ENCODE measurements around the gene TNFRSF25.
A peak's percentile ranks its signal among the peaks of the same experiment; 100 is the strongest.
"Not testable (repeated sequence)": the region's sequence is repeated elsewhere in the genome, so short reads cannot be mapped to it uniquely, and the experiment has no call there.

Gene TNFRSF25

DNA sequence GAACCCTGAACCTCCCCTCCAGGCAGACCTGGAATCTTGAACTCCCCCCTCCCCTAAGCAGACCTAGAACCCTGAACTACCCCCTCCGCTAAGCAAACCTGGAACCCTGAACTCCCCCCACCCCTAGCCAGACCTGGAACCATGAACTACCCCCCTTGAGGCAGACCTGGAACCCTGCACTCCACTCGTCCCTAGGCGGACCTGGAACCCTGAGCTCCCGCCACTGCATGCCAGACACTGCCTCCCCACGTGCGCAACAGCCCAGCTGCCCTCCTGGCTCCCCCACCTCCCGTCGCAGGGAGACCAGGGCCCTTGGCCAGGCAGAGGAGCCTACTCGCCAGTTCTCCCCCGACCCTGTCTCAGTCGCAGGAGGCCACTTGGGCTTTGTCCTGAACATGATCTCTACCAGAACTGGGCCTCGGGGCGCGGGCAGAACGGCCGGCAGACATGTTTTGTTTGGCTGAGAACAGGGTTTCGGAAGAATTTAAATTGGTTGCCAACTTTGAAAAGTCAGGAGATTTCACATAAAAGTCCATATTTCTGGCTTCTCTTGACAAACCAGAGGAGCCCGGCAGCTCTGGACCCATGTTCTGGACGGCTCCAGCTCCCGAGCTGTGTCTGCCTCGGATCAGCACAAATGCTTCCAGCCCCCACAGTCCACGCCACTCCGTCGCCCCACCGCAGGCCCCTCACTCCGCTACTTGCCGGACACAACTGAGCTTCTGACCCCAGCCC is 34.7 kb upstream of the TNFRSF25 start:
- H3K4me3 ChIP-seq (ENCODE audit: low read length) = no peak overlapping the region
- no peaks in the 10 kb centered on the region for H3K9me3 ChIP-seq (ENCODE audit: control insufficient read depth, low read length)
- DNase-seq (ENCODE audit: low read depth) = peak; percentile 16

GRCh38 chr1:6499296-6499695 is 33.3 kb upstream of the TNFRSF25 start:
- Histone ChIP-seq H3K36me3 (ENCODE audit: control insufficient read depth, insufficient read depth, low read length, severe bottlenecking) (no peaks in the 10 kb centered on the region), H3K9ac (ENCODE audit: low read length) (no peak overlapping the region), H3K4me3 (ENCODE audit: low read length) (no peak overlapping the region), H3K4me1 (ENCODE audit: control insufficient read depth, insufficient read depth, low read length) (peaks cover 19% of the 10 kb centered on the region), H3K27me3 (replicated peaks; ENCODE audit: control insufficient read depth, insufficient read depth, low read length) (no peaks in the 10 kb centered on the region), H3K9me3 (ENCODE audit: control insufficient read depth, low read length) (no peaks in the 10 kb centered on the region)
- DNase-seq (ENCODE audit: low read depth) = no peak

More for the DNA sequence above, 34.7 kb upstream of the TNFRSF25 start:
- H3K9ac ChIP-seq (ENCODE audit: low read length) = no peak overlapping the region
- H3K27me3 ChIP-seq (replicated peaks; ENCODE audit: control insufficient read depth, insufficient read depth, low read length) = peaks cover 9% of the 10 kb centered on the region
- H3K4me1 ChIP-seq (ENCODE audit: control insufficient read depth, insufficient read depth, low read length) = peaks cover 19% of the 10 kb centered on the region
- no peaks in the 10 kb centered on the region for H3K36me3 ChIP-seq (ENCODE audit: control insufficient read depth, insufficient read depth, low read length, severe bottlenecking)

GRCh38 chr1:6498576-6499111 is 32.7 kb upstream of the TNFRSF25 start:
- no peak overlapping the region for H3K4me3 ChIP-seq (ENCODE audit: low read length)
- no peaks in the 10 kb centered on the region for H3K9me3 ChIP-seq (ENCODE audit: control insufficient read depth, low read length)
- H3K4me1 ChIP-seq (ENCODE audit: control insufficient read depth, insufficient read depth, low read length) = peaks cover 19% of the 10 kb centered on the region
- no peaks in the 10 kb centered on the region for H3K27me3 ChIP-seq (replicated peaks; ENCODE audit: control insufficient read depth, insufficient read depth, low read length)
- H3K9ac ChIP-seq (ENCODE audit: low read length) = no peak overlapping the region
- no peaks in the 10 kb centered on the region for H3K36me3 ChIP-seq (ENCODE audit: control insufficient read depth, insufficient read depth, low read length, severe bottlenecking)
- DNase-seq (ENCODE audit: low read depth) = no peak

DNA sequence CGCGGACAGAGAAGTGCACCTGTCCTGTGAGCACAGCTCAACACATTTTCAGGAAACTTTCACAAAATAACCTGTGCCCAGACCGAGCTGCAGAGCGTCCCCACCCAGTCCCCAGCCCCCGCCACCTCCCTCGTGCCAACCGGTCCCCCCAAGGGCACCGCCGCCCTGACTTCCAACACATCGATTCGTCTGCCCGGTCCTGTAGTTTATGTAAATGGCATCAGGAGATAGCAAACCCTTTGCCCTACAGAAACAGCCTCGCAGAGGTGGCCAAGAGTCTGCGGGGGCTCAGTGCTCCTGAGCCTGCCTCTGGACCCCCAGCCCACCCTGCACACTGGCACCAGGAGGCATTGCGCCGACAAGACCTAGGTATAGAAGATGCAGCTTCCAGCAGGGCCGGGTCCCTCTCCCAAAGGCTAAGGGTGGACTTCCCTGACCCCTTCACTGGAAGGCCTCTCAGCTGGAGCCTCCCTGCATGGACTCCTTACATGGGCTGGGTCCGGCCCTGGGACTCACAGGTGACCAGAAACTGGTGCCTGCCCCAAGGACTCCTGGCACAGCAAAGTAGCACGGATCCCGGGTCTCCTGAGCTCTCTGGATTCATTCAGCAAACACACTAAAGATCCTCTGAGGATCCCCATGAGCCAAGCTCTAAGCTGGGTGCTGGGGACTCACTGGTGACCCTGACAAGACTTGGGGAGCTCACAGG is 32.0 kb upstream of the TNFRSF25 start:
- Histone ChIP-seq H3K27me3 (replicated peaks; ENCODE audit: control insufficient read depth, insufficient read depth, low read length) (no peaks in the 10 kb centered on the region), H3K9ac (ENCODE audit: low read length) (peak overlapping the region; percentile 67), H3K4me3 (ENCODE audit: low read length) (peak overlapping the region; percentile 81), H3K4me1 (ENCODE audit: control insufficient read depth, insufficient read depth, low read length) (peaks cover 19% of the 10 kb centered on the region), H3K36me3 (ENCODE audit: control insufficient read depth, insufficient read depth, low read length, severe bottlenecking) (no peaks in the 10 kb centered on the region), H3K9me3 (ENCODE audit: control insufficient read depth, low read length) (no peaks in the 10 kb centered on the region)
- DNase-seq (ENCODE audit: low read depth) = no peak

GRCh38 chr1:6497215-6497866 is 31.4 kb upstream of the TNFRSF25 start:
- Histone ChIP-seq H3K9me3 (ENCODE audit: control insufficient read depth, low read length) (no peaks in the 10 kb centered on the region), H3K27me3 (replicated peaks; ENCODE audit: control insufficient read depth, insufficient read depth, low read length) (no peaks in the 10 kb centered on the region), H3K9ac (ENCODE audit: low read length) (peak overlapping the region; percentile 67), H3K36me3 (ENCODE audit: control insufficient read depth, insufficient read depth, low read length, severe bottlenecking) (no peaks in the 10 kb centered on the region), H3K4me3 (ENCODE audit: low read length) (peak overlapping the region; percentile 81), H3K4me1 (ENCODE audit: control insufficient read depth, insufficient read depth, low read length) (peaks cover 18% of the 10 kb centered on the region)
- DNase-seq (ENCODE audit: low read depth) = peak; percentile 76

GRCh38 chr1:6496890-6497214 is 30.9 kb upstream of the TNFRSF25 start:
- Histone ChIP-seq H3K9me3 (ENCODE audit: control insufficient read depth, low read length) (no peaks in the 10 kb centered on the region), H3K4me3 (ENCODE audit: low read length) (peak overlapping the region; percentile 69), H3K36me3 (ENCODE audit: control insufficient read depth, insufficient read depth, low read length, severe bottlenecking) (no peaks in the 10 kb centered on the region), H3K27me3 (replicated peaks; ENCODE audit: control insufficient read depth, insufficient read depth, low read length) (no peaks in the 10 kb centered on the region), H3K9ac (ENCODE audit: low read length) (peak overlapping the region; percentile 58), H3K4me1 (ENCODE audit: control insufficient read depth, insufficient read depth, low read length) (peaks cover 13% of the 10 kb centered on the region)
- DNase-seq (ENCODE audit: low read depth) = no peak

GRCh38 chr1:6496365-6496721 is 30.4 kb upstream of the TNFRSF25 start:
- H3K4me1 ChIP-seq (ENCODE audit: control insufficient read depth, insufficient read depth, low read length) = peaks cover 8% of the 10 kb centered on the region
- H3K4me3 ChIP-seq (ENCODE audit: low read length) = peak overlapping the region; percentile 69
- H3K27me3 ChIP-seq (replicated peaks; ENCODE audit: control insufficient read depth, insufficient read depth, low read length) = no peaks in the 10 kb centered on the region
- H3K9me3 ChIP-seq (ENCODE audit: control insufficient read depth, low read length) = no peaks in the 10 kb centered on the region
- no peaks in the 10 kb centered on the region for H3K36me3 ChIP-seq (ENCODE audit: control insufficient read depth, insufficient read depth, low read length, severe bottlenecking)
- no peak for DNase-seq (ENCODE audit: low read depth)
- H3K9ac ChIP-seq (ENCODE audit: low read length) = peak overlapping the region; percentile 58

DNA sequence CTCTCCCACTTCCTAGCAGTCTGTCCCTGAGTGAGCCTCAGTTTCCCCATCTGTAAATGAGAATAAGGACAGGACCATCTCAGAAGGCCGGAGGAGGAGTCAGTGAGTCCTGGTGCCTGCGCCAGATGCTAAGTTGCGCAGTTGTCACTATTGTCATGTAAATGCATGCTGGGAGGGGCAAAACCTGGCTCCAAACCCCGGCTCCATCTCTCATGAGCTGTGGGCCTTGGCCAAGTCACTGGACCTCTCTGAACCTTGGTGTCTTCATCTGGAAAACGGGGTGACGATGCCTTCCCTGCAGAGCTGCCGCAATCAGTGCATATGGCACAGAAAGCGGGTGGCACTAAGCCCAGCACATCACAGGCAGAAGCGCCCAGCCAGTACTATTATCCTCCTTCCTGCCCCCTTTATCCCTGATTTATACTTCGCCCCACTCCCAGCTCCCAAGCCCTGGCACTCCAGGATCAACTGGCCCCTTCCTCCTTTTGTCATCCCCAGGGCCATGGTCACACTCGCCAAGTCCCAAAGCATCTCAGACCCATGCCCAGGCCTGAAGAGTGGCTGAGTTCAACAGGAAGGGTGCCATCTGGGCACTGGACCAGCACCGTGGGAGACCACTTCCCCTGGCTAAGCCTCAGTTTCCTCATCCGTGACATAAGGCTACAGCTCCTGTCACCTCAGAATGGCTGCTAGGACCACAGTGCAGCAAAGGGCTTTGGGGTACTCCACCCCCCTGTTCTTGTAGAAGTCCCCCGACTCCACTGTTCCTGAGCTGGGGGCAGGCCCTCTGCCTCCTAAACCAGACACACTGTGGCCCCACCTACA is 29.8 kb upstream of the TNFRSF25 start:
- Histone ChIP-seq H3K27me3 (replicated peaks; ENCODE audit: control insufficient read depth, insufficient read depth, low read length) (no peaks in the 10 kb centered on the region), H3K4me3 (ENCODE audit: low read length) (no peak overlapping the region), H3K36me3 (ENCODE audit: control insufficient read depth, insufficient read depth, low read length, severe bottlenecking) (no peaks in the 10 kb centered on the region), H3K9ac (ENCODE audit: low read length) (no peak overlapping the region), H3K4me1 (ENCODE audit: control insufficient read depth, insufficient read depth, low read length) (peaks cover 3% of the 10 kb centered on the region), H3K9me3 (ENCODE audit: control insufficient read depth, low read length) (no peaks in the 10 kb centered on the region)
- DNase-seq (ENCODE audit: low read depth) = no peak

GRCh38 chr1:6495041-6495441 is 29.1 kb upstream of the TNFRSF25 start:
- Histone ChIP-seq H3K4me1 (ENCODE audit: control insufficient read depth, insufficient read depth, low read length) (peaks cover 6% of the 10 kb centered on the region), H3K36me3 (ENCODE audit: control insufficient read depth, insufficient read depth, low read length, severe bottlenecking) (no peaks in the 10 kb centered on the region), H3K27me3 (replicated peaks; ENCODE audit: control insufficient read depth, insufficient read depth, low read length) (no peaks in the 10 kb centered on the region), H3K9ac (ENCODE audit: low read length) (no peak overlapping the region), H3K9me3 (ENCODE audit: control insufficient read depth, low read length) (no peaks in the 10 kb centered on the region), H3K4me3 (ENCODE audit: low read length) (no peak overlapping the region)
- DNase-seq (ENCODE audit: low read depth) = no peak

- Histone ChIP-seq H3K9me3 (ENCODE audit: control insufficient read depth, low read length) (no peaks in the 10 kb centered on the region), H3K4me1 (ENCODE audit: control insufficient read depth, insufficient read depth, low read length) (peaks cover 7% of the 10 kb centered on the region), H3K36me3 (ENCODE audit: control insufficient read depth, insufficient read depth, low read length, severe bottlenecking) (no peaks in the 10 kb centered on the region), H3K27me3 (replicated peaks; ENCODE audit: control insufficient read depth, insufficient read depth, low read length) (no peaks in the 10 kb centered on the region), H3K9ac (ENCODE audit: low read length) (no peak overlapping the region), H3K4me3 (ENCODE audit: low read length) (no peak overlapping the region)
- DNase-seq (ENCODE audit: low read depth) = no peak
Measured at GRCh38 chr1:6494627-6495026, 28.7 kb upstream of the TNFRSF25 start.

- H3K4me1 ChIP-seq (ENCODE audit: control insufficient read depth, insufficient read depth, low read length); DNase-seq (ENCODE audit: low read depth); H3K36me3 ChIP-seq (ENCODE audit: control insufficient read depth, insufficient read depth, low read length, severe bottlenecking); H3K9ac ChIP-seq (ENCODE audit: low read length); H3K27me3 ChIP-seq (replicated peaks; ENCODE audit: control insufficient read depth, insufficient read depth, low read length); H3K9me3 ChIP-seq (ENCODE audit: control insufficient read depth, low read length); H3K4me3 ChIP-seq (ENCODE audit: low read length): not testable (repeated sequence)
Measured at GRCh38 chr1:6493834-6494223, 27.9 kb upstream of the TNFRSF25 start.
